ENCODE results near the gene GZMM. TPM values are rescaled to one million over a fixed set of nuclear protein-coding genes. Genes with fewer than 3 reads are reported as not detected.

The GZMM gene
- total and polyA plus RNA-seq, 2 of the 13 experiments (the other 11 are each of a cell fraction or from before 2014, with no cell fraction given), result 0.07 TPM; not detected in 1

DNA sequence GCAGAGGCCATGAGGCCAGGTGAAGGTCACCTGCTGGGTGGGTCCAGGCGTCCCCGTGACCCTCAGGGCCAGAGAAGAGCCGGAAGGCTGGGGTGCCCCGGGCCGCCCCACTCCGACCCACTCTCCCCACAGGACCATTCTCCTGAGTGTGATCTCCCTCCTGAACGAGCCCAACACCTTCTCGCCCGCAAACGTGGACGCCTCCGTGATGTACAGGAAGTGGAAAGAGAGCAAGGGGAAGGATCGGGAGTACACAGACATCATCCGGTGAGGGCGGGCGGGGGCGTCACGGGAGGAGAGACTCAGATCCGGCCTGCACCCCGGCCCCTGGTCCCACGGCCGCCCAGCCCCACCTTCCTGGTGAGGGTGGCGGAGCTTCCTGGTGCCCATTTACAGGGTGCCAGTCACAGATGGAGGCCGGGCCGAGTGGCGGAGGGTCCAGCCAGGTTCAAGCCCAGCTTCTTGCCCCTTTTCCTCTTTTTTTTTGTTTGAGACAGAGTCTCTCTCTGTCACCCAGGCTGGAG, 6.9 kb upstream of the GZMM start:
- Histone ChIP-seq H3K27ac (ENCODE audit: extremely low read length, insufficient read depth, low read length) (no peak overlapping the region), H3K9ac (ENCODE audit: insufficient read depth, low read depth, low read length) (no peak overlapping the region), H3K4me1 (ENCODE audit: insufficient read depth, low read length) (peaks cover 23% of the 10 kb centered on the region), H3K4me3 (replicated peaks in 1 of 3; ENCODE audit: insufficient read depth in 1 of 3, low read depth in 2 of 3, low read length in 3 of 3) (no peak overlapping the region), H3K9me3 (ENCODE audit: low read length) (no peaks in the 10 kb centered on the region), H3K79me2 (ENCODE audit: insufficient read depth, low read length) (peaks cover 35% of the 10 kb centered on the region), H3K27me3 (ENCODE audit: control insufficient read depth in 1 of 2, insufficient read depth in 2 of 2, low read length in 2 of 2) (no peaks in the 10 kb centered on the region), H3K4me2 (ENCODE audit: low read depth, low read length) (no peak overlapping the region), H4K20me1 (ENCODE audit: insufficient read depth, low read length) (peaks cover 27% of the 10 kb centered on the region; the same call in 1 of the 2 replicates), H3K36me3 (replicated peaks in 1 of 2; ENCODE audit: control insufficient read depth in 1 of 2, insufficient read depth in 2 of 2, low read length in 2 of 2) (peaks cover 16 to 41% of the 10 kb centered on the region in 2 experiments; a peak in 4 of 5 replicates), H2AFZ (ENCODE audit: low read length) (no peak overlapping the region)
- TF ChIP-seq JUN (CRISPR knock-in tag; IDR thresholded peaks at IDR 0.05), result no peak
- TF ChIP-seq ZNF768 (CRISPR knock-in tag; IDR thresholded peaks at IDR 0.05), result no peak
- TF ChIP-seq HHEX (CRISPR knock-in tag; IDR thresholded peaks at IDR 0.05), result no peak
- TF ChIP-seq, protein P1, sequence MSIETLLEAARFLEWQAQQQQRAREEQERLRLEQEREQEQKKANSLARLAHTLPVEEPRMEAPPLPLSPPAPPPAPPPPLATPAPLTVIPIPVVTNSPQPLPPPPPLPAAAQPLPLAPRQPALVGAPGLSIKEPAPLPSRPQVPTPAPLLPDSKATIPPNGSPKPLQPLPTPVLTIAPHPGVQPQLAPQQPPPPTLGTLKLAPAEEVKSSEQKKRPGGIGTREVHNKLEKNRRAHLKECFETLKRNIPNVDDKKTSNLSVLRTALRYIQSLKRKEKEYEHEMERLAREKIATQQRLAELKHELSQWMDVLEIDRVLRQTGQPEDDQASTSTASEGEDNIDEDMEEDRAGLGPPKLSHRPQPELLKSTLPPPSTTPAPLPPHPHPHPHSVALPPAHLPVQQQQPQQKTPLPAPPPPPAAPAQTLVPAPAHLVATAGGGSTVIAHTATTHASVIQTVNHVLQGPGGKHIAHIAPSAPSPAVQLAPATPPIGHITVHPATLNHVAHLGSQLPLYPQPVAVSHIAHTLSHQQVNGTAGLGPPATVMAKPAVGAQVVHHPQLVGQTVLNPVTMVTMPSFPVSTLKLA (IDR thresholded peaks at IDR 0.05), result no peak
- no peak for TF ChIP-seq TSC22D2 (CRISPR knock-in tag; IDR thresholded peaks at IDR 0.05; ENCODE audit: borderline replicate concordance)
- no peak for TF ChIP-seq ZNF333 (CRISPR knock-in tag; IDR thresholded peaks at IDR 0.05; ENCODE audit: borderline replicate concordance)
- no peak for TF ChIP-seq KLF6 (CRISPR knock-in tag; IDR thresholded peaks at IDR 0.05)
- no peak for TF ChIP-seq ZNF12 (CRISPR knock-in tag; IDR thresholded peaks at IDR 0.05)
- TF ChIP-seq ZNF746 (CRISPR knock-in tag; IDR thresholded peaks at IDR 0.05), result no peak
- TF ChIP-seq, protein P2, sequence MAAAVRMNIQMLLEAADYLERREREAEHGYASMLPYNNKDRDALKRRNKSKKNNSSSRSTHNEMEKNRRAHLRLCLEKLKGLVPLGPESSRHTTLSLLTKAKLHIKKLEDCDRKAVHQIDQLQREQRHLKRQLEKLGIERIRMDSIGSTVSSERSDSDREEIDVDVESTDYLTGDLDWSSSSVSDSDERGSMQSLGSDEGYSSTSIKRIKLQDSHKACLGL (CRISPR knock-in tag; IDR thresholded peaks at IDR 0.05), result no peak
- TF ChIP-seq, protein P3, sequence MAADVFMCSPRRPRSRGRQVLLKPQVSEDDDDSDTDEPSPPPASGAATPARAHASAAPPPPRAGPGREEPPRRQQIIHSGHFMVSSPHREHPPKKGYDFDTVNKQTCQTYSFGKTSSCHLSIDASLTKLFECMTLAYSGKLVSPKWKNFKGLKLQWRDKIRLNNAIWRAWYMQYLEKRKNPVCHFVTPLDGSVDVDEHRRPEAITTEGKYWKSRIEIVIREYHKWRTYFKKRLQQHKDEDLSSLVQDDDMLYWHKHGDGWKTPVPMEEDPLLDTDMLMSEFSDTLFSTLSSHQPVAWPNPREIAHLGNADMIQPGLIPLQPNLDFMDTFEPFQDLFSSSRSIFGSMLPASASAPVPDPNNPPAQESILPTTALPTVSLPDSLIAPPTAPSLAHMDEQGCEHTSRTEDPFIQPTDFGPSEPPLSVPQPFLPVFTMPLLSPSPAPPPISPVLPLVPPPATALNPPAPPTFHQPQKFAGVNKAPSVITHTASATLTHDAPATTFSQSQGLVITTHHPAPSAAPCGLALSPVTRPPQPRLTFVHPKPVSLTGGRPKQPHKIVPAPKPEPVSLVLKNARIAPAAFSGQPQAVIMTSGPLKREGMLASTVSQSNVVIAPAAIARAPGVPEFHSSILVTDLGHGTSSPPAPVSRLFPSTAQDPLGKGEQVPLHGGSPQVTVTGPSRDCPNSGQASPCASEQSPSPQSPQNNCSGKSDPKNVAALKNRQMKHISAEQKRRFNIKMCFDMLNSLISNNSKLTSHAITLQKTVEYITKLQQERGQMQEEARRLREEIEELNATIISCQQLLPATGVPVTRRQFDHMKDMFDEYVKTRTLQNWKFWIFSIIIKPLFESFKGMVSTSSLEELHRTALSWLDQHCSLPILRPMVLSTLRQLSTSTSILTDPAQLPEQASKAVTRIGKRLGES (CRISPR knock-in tag; IDR thresholded peaks at IDR 0.05; ENCODE audit: borderline replicate concordance), result no peak
- TF ChIP-seq KAT7 (CRISPR knock-in tag; IDR thresholded peaks at IDR 0.05; ENCODE audit: borderline replicate concordance), result no peak
- TF ChIP-seq ZNF101 (CRISPR knock-in tag; IDR thresholded peaks at IDR 0.05; ENCODE audit: borderline replicate concordance, low read depth), result no peak
- TF ChIP-seq, protein P4, sequence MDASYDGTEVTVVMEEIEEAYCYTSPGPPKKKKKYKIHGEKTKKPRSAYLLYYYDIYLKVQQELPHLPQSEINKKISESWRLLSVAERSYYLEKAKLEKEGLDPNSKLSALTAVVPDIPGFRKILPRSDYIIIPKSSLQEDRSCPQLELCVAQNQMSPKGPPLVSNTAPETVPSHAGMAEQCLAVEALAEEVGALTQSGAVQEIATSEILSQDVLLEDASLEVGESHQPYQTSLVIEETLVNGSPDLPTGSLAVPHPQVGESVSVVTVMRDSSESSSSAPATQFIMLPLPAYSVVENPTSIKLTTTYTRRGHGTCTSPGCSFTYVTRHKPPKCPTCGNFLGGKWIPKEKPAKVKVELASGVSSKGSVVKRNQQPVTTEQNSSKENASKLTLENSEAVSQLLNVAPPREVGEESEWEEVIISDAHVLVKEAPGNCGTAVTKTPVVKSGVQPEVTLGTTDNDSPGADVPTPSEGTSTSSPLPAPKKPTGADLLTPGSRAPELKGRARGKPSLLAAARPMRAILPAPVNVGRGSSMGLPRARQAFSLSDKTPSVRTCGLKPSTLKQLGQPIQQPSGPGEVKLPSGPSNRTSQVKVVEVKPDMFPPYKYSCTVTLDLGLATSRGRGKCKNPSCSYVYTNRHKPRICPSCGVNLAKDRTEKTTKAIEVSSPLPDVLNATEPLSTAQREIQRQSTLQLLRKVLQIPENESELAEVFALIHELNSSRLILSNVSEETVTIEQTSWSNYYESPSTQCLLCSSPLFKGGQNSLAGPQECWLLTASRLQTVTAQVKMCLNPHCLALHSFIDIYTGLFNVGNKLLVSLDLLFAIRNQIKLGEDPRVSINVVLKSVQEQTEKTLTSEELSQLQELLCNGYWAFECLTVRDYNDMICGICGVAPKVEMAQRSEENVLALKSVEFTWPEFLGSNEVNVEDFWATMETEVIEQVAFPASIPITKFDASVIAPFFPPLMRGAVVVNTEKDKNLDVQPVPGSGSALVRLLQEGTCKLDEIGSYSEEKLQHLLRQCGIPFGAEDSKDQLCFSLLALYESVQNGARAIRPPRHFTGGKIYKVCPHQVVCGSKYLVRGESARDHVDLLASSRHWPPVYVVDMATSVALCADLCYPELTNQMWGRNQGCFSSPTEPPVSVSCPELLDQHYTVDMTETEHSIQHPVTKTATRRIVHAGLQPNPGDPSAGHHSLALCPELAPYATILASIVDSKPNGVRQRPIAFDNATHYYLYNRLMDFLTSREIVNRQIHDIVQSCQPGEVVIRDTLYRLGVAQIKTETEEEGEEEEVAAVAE (CRISPR knock-in tag; IDR thresholded peaks at IDR 0.05; ENCODE audit: borderline replicate concordance), result no peak
- no peak for TF ChIP-seq CENPT (CRISPR knock-in tag; IDR thresholded peaks at IDR 0.05; ENCODE audit: low read depth)
- no peak for TF ChIP-seq GTF3A (CRISPR knock-in tag; conservative IDR thresholded peaks at IDR 0.05)
- WGBS (ENCODE audit: low lambda C conversion rate), result 97% methylated on average over 23 of the region's 26 CpGs
- ChIA-PET POLR2A (no interaction called here), CTCF (ENCODE audit: low intra/inter-chr PET ratio, low total read pairs) (no interaction called here)
- no peak for ATAC-seq
- DNase-seq (ENCODE audit: low spot score), result no peak
- no peak for FAIRE-seq
- no TSS peak for BruUV-seq (replicated peaks)
- intact Hi-C loops (cut with micrococcal nuclease; ENCODE audit: unreplicated experiment), result no loop called here
- in situ Hi-C loops (cut with HindIII; ENCODE audit: extremely low pct_ligation_motif_present, low pct_unique_long_range_greater_than_20kb), result no loop called here

Measured in HepG2 (cell line).